ENCODE data around the gene DICER1.

Gene DICER1

GRCh38 chr14:95185767-95186392 lies 28.6 kb upstream of the DICER1 start:
- TF ChIP-seq, protein P1, sequence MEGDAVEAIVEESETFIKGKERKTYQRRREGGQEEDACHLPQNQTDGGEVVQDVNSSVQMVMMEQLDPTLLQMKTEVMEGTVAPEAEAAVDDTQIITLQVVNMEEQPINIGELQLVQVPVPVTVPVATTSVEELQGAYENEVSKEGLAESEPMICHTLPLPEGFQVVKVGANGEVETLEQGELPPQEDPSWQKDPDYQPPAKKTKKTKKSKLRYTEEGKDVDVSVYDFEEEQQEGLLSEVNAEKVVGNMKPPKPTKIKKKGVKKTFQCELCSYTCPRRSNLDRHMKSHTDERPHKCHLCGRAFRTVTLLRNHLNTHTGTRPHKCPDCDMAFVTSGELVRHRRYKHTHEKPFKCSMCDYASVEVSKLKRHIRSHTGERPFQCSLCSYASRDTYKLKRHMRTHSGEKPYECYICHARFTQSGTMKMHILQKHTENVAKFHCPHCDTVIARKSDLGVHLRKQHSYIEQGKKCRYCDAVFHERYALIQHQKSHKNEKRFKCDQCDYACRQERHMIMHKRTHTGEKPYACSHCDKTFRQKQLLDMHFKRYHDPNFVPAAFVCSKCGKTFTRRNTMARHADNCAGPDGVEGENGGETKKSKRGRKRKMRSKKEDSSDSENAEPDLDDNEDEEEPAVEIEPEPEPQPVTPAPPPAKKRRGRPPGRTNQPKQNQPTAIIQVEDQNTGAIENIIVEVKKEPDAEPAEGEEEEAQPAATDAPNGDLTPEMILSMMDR (IDR thresholded peaks at IDR 0.05; ENCODE audit: insufficient read depth, low read length, missing control alignments) = no peak
- DNase-seq (ENCODE audit: low read depth, low spot score) = no peak
- H3K4me3 ChIP-seq (ENCODE audit: low read depth, low read length) = no peak overlapping the region
- POLR2A ChIA-PET = no interaction called here
- CTCF ChIA-PET = no interaction called here

DNA sequence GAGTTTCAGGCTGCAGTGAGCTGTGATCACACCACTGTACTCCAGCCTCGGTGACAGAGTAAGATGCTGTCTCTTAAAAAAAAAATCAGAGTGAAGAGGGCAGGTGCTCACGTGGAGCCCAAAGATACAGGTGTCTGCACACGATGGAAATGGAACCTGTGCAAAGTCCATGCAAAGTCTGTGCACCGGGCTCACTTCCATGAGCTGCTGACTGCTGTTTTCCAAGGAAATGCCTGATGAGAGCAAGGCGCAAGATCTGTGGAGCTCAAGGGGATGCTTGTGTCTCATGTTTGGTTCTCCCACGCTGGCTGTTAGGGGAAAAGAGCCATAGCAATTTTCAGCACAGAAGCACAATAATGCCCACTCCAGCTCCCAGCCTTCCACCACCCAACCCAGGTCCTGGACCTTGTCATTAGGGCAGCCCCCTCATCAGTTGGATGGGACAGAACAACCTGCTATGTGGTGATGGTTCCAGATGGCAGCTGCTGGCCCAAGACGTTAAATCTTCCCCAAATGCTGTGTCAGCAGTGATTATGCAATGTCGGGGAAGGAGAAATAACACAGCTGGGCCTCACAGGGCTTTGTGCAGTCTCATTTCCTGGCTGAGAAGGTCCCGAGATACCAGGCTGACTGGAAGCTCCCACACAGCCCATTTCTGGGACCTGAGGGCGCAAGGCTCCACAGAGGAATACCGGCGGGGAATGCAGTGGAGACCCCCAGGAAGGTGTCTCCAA lies 27.9 kb upstream of the DICER1 start:
- H3K4me3 ChIP-seq (ENCODE audit: low read depth, low read length) = no peak overlapping the region
- POLR2A ChIA-PET = no interaction called here
- DNase-seq (ENCODE audit: low read depth, low spot score) = no peak
- CTCF ChIA-PET = no interaction called here
- TF ChIP-seq, protein P1 (IDR thresholded peaks at IDR 0.05; ENCODE audit: insufficient read depth, low read length, missing control alignments) = no peak

DNA sequence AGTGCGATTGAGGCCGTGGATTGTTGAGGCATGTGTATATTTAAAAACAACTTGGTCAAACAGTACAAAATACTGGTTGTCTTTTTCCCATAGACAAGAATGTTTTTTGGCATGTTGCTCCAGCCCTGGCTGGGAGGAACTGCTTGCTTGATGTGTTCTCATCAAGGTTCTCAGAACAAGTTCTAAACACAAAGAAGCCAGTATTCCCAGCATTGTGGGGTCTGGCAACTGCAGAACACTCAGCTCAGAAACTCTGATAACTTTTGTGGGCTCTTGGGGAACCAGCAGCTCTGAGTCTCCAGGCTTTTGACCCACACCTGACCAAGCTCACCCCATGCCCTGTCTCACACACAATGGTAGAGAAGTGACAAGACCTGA lies 27.1 kb upstream of the DICER1 start:
- DNase-seq (ENCODE audit: low read depth, low spot score) = no peak
- ChIA-PET CTCF (no interaction called here), POLR2A (no interaction called here)
- TF ChIP-seq, protein P1 (IDR thresholded peaks at IDR 0.05; ENCODE audit: insufficient read depth, low read length, missing control alignments) = no peak
- H3K4me3 ChIP-seq (ENCODE audit: low read depth, low read length) = no peak overlapping the region

GRCh38 chr14:95183532-95184412 lies 26.4 kb upstream of the DICER1 start:
- DNase-seq (ENCODE audit: low read depth, low spot score) = no peak
- CTCF ChIA-PET = interaction anchor here (1.2 kb wide), 1 partner anchor 22 kb away, joined by 3 read pairs; no protein-coding TSS in a partner anchor
- POLR2A ChIA-PET = no interaction called here
- H3K4me3 ChIP-seq (ENCODE audit: low read depth, low read length) = no peak overlapping the region
- TF ChIP-seq, protein P1 (IDR thresholded peaks at IDR 0.05; ENCODE audit: insufficient read depth, low read length, missing control alignments) = no peak

DNA sequence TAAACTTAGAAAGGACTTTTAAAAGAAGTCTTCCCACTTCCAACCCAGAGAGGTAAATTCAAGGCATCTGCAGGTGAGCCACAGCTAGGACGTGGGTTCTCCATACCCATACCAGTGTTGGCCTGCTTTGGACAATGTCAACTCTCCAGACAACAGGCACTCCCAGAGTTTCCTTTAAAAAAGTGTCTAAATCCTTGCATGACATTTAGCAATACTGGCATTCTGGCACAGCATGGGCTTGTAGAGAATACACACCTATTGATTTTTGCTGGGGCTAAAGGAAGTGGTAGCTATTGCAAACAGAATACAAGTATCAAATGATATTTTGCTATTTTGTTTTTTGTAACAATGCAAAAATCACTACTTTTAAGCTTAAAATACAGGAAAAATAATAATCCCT lies 25.8 kb upstream of the DICER1 start:
- DNase-seq (ENCODE audit: low read depth, low spot score) = no peak
- no peak overlapping the region for H3K4me3 ChIP-seq (ENCODE audit: low read depth, low read length)
- ChIA-PET CTCF (interaction anchor here (1.2 kb wide), 1 partner anchor 22 kb away, joined by 3 read pairs; no protein-coding TSS in a partner anchor), POLR2A (no interaction called here)
- TF ChIP-seq, protein P1 (IDR thresholded peaks at IDR 0.05; ENCODE audit: insufficient read depth, low read length, missing control alignments) = no peak

- CTCF ChIA-PET = no interaction called here
- TF ChIP-seq, protein P1 (IDR thresholded peaks at IDR 0.05; ENCODE audit: insufficient read depth, low read length, missing control alignments) = no peak
- no peak for DNase-seq (ENCODE audit: low read depth, low spot score)
- POLR2A ChIA-PET = no interaction called here
- H3K4me3 ChIP-seq (ENCODE audit: low read depth, low read length) = no peak overlapping the region
Measured at GRCh38 chr14:95182379-95182778, 25.1 kb upstream of the DICER1 start.
